Sigmoid colon (tissue), 4 donors: ENCODE results near the gene FAM174B.

Experiments
- EP300 ChIP-seq, 4 donors: sonication (generic); formaldehyde crosslinking; IDR thresholded peaks; one replicate each; pipeline ENCODE4 v1.6.1; 2017; ENCODE audit warnings: antibody characterized with exemption in 4 of 4
- POLR2A ChIP-seq, 2 donors: fragments of 450-650 bp; IDR thresholded peaks; one replicate each; pipeline ENCODE4 v1.6.1; 2016; ENCODE audit warnings: antibody characterized with exemption in 2 of 2, mild to moderate bottlenecking in 2 of 2, moderate library complexity in 2 of 2
- TF ChIP-seq, protein P1 (sequence below), 4 experiments: fragments of 450-650 bp in 3 of 4; fragments of 200-600 bp in 1 of 4; IDR thresholded peaks; one replicate each; pipeline ENCODE4 v1.5.1; 2016 to 2019; ENCODE audit warnings: antibody characterized with exemption in 4 of 4, mild to moderate bottlenecking in 3 of 4, moderate library complexity in 2 of 4

DNA sequence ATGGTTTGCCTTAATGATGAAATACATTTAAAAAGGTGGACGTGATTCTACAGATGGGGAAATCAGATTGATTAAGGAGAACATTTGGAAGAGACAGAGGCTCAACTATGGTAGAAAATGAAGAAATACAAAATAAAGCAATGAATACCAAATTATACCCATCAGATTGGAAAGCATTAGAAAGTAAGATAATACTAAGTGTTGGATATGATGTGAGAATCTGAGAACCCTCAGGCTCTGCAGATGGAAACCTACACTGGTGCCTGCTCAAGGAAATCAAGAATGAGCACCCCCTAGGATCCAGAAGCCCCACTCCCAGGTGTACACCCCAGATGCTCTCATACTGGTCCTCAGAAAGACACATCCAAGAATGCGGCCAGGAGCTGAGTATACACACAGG lies 4.6 kb downstream of the FAM174B start:
- TF ChIP-seq POLR2A (IDR thresholded peaks at IDR 0.05) (no peak), EP300 (IDR thresholded peaks at IDR 0.05) (no peak)
- TF ChIP-seq, protein P1, sequence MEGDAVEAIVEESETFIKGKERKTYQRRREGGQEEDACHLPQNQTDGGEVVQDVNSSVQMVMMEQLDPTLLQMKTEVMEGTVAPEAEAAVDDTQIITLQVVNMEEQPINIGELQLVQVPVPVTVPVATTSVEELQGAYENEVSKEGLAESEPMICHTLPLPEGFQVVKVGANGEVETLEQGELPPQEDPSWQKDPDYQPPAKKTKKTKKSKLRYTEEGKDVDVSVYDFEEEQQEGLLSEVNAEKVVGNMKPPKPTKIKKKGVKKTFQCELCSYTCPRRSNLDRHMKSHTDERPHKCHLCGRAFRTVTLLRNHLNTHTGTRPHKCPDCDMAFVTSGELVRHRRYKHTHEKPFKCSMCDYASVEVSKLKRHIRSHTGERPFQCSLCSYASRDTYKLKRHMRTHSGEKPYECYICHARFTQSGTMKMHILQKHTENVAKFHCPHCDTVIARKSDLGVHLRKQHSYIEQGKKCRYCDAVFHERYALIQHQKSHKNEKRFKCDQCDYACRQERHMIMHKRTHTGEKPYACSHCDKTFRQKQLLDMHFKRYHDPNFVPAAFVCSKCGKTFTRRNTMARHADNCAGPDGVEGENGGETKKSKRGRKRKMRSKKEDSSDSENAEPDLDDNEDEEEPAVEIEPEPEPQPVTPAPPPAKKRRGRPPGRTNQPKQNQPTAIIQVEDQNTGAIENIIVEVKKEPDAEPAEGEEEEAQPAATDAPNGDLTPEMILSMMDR (IDR thresholded peaks at IDR 0.05), result no peak
